Frontal cortex (tissue), 4 donors: ENCODE measurements around the gene ZNF488. TPM values are rescaled to one million over a fixed set of nuclear protein-coding genes. Genes with fewer than 3 reads are reported as not detected.

Experiments
- DNase-seq, 2 donors: peaks; one replicate each; pipeline ENCODE4 v3.0.0; 2012; ENCODE audit warnings: low spot score in 2 of 2
- FAIRE-seq: peaks from 2 replicates; lab custom pipeline; 2012; peaks lifted over from hg19 to GRCh38; lab: Jason Lieb, UNC
- total RNA-seq: library from RNA; depleted of rRNA; stranded (reverse); fragments of >200 nt; gene quantifications from one replicate; pipeline ENCODE4 v1.2.3, GENCODE V29; 2014
- donor health status: control.
- donor health status: control.
- donor health status: control.

ZNF488 gene
- total RNA-seq, 1 donor from 2014 or later = 0.41 TPM

- DNase-seq (no peak), FAIRE-seq (no peak)
These were observed 48.2 kb downstream of the ZNF488 start for GRCh38 chr10:47335906-47336305.

- FAIRE-seq = no peak
- no peak for DNase-seq
These were observed 49.4 kb downstream of the ZNF488 start for GRCh38 chr10:47334466-47335295.

GRCh38 chr10:47333532-47333931 lies 50.6 kb downstream of the ZNF488 start:
- FAIRE-seq = no peak
- no peak for DNase-seq

GRCh38 chr10:47332946-47333345 lies 51.1 kb downstream of the ZNF488 start:
- DNase-seq = no peak
- FAIRE-seq = no peak

- DNase-seq (no peak), FAIRE-seq (no peak)
These were observed 51.7 kb downstream of the ZNF488 start for GRCh38 chr10:47332371-47332770.

- no peak for DNase-seq
- FAIRE-seq = no peak
These were observed 52.1 kb downstream of the ZNF488 start for GRCh38 chr10:47331954-47332353.

- no peak for DNase-seq
- no peak for FAIRE-seq
These were observed 52.6 kb downstream of the ZNF488 start for GRCh38 chr10:47331491-47331890.

GRCh38 chr10:47330804-47331203 lies 53.3 kb downstream of the ZNF488 start:
- DNase-seq = no peak
- no peak for FAIRE-seq

GRCh38 chr10:47330366-47330765 lies 53.7 kb downstream of the ZNF488 start:
- no peak for FAIRE-seq

GRCh38 chr10:47329855-47330254 lies 54.2 kb downstream of the ZNF488 start:
- no peak for DNase-seq
- no peak for FAIRE-seq

More at GRCh38 chr10:47330366-47330765, 53.7 kb downstream of the ZNF488 start:
- no peak for DNase-seq

GRCh38 chr10:47326927-47327330 lies 57.2 kb downstream of the ZNF488 start:
- FAIRE-seq (no peak), DNase-seq (no peak)

GRCh38 chr10:47326306-47326926 lies 57.7 kb downstream of the ZNF488 start:
- no peak for DNase-seq
- FAIRE-seq = no peak

- FAIRE-seq = no peak
- no peak for DNase-seq
These were observed 58.5 kb downstream of the ZNF488 start for GRCh38 chr10:47325303-47326291.

- no peak for FAIRE-seq
- no peak for DNase-seq
These were observed 60.3 kb downstream of the ZNF488 start for GRCh38 chr10:47323636-47324296.

GRCh38 chr10:47323087-47323486 lies 61.0 kb downstream of the ZNF488 start:
- DNase-seq = no peak

GRCh38 chr10:47322300-47323061 lies 61.6 kb downstream of the ZNF488 start, which contains the start of gene GDF2:
TSS of gene GDF2 (plus strand) at chr10:47322454. CDS start at chr10:47322669, 215 bp downstream.
- DNase-seq (no peak), FAIRE-seq (no peak)

More at GRCh38 chr10:47323087-47323486, 61.0 kb downstream of the ZNF488 start:
- no peak for FAIRE-seq

GRCh38 chr10:47321521-47322195 lies 62.4 kb downstream of the ZNF488 start:
- DNase-seq = no peak
- no peak for FAIRE-seq

- DNase-seq (no peak), FAIRE-seq (no peak)
These were observed 63.3 kb downstream of the ZNF488 start for GRCh38 chr10:47320812-47321211.
